MM.1S (cell line): ENCODE data around the gene OR11H12.
"Not testable (repeated sequence)": the region's sequence is repeated elsewhere in the genome, so short reads cannot be mapped to it uniquely, and the experiment has no call there.

ENCODE experiments used
- CTCF ChIP-seq: fragments of 300-600 bp; sonication (generic); IDR thresholded peaks from 2 replicates; pipeline ENCODE4 v1.5.1; 2016; ENCODE audit warnings: antibody characterized with exemption, low read length, mixed read lengths
- EZH2 ChIP-seq: fragments of 300-600 bp; sonication (generic); optimal IDR thresholded peaks from 2 replicates; pipeline ENCODE3; 2017; ENCODE audit warnings: low read depth, mild to moderate bottlenecking, antibody characterized with exemption, low read length, mixed read lengths
- EZH2phosphoT487 ChIP-seq: fragments of 300-600 bp; sonication (generic); IDR thresholded peaks from 2 replicates; pipeline ENCODE4 v1.6.1; 2018; ENCODE audit warnings: antibody characterized with exemption, low read length

- TF ChIP-seq CTCF, EZH2phosphoT487, EZH2: not testable (repeated sequence)
Observed at GRCh38 chr14:18636066-18636465, 35.1 kb downstream of the OR11H12 start.
